CD4-positive, alpha-beta T cell treated with Interferon gamma for 1 hour (primary cell): ENCODE data around the gene NFATC2.
"Not testable (repeated sequence)": the region's sequence is repeated elsewhere in the genome, so short reads cannot be mapped to it uniquely, and the experiment has no call there.

ENCODE experiments used
- DNase-seq: peaks from one replicate; pipeline ENCODE4 v3.0.0-alpha.2; 2020

NFATC2 gene

GRCh38 chr20:51348876-51349275 lies 193.6 kb downstream of the NFATC2 start:
- no peak for DNase-seq

GRCh38 chr20:51347831-51348230 lies 194.7 kb downstream of the NFATC2 start:
- DNase-seq, result no peak

GRCh38 chr20:51346686-51347485 lies 195.6 kb downstream of the NFATC2 start:
- no peak for DNase-seq

GRCh38 chr20:51345601-51346101 lies 196.9 kb downstream of the NFATC2 start:
- no peak for DNase-seq

GRCh38 chr20:51343802-51344201 lies 198.7 kb downstream of the NFATC2 start:
- not testable (repeated sequence) for DNase-seq

- no peak for DNase-seq
These were observed 199.8 kb downstream of the NFATC2 start for GRCh38 chr20:51342510-51343236.

- DNase-seq, result no peak
These were observed 200.9 kb downstream of the NFATC2 start for GRCh38 chr20:51341581-51341980.

GRCh38 chr20:51340451-51340840 lies 202.1 kb downstream of the NFATC2 start:
- no peak for DNase-seq

- no peak for DNase-seq
These were observed 202.6 kb downstream of the NFATC2 start for GRCh38 chr20:51339721-51340450.

GRCh38 chr20:51338692-51339440 lies 203.7 kb downstream of the NFATC2 start:
- no peak for DNase-seq

- no peak for DNase-seq
These were observed 205.3 kb downstream of the NFATC2 start for GRCh38 chr20:51337126-51337805.
